Nephron (organoid): ENCODE measurements around the gene LPCAT4.

Experiments
- H3K27ac Mint-ChIP-seq, 3 experiments: 2 replicates each; pipeline ENCODE4 v1.8.0; 2020; ENCODE audit warnings: mixed read lengths in 3 of 3, mild to moderate bottlenecking in 2 of 3, moderate library complexity in 1 of 3
- H3K27me3 Mint-ChIP-seq: 2 replicates; pipeline ENCODE4 v1.8.0; 2021; ENCODE audit warnings: low read depth, mild to moderate bottlenecking, moderate library complexity, mixed read lengths
- H3K36me3 Mint-ChIP-seq: 2 replicates; pipeline ENCODE4 v1.8.0; 2020; ENCODE audit warnings: low read depth, mixed read lengths
- H3K4me1 Mint-ChIP-seq: 2 replicates; pipeline ENCODE4 v1.8.0; 2020; ENCODE audit warnings: mixed read lengths
- H3K4me3 Mint-ChIP-seq, 3 experiments: 2 replicates each; pipeline ENCODE4 v1.8.0; 2020; ENCODE audit warnings: mild to moderate bottlenecking in 3 of 3, mixed read lengths in 3 of 3, moderate library complexity in 2 of 3
- H3K9me3 Mint-ChIP-seq: 2 replicates; pipeline ENCODE4 v1.8.0; 2020; ENCODE audit warnings: mixed read lengths
- CTCF ChIP-seq, 3 experiments: fragments of 200-600 bp; sonication (generic); IDR thresholded peaks; one replicate each; pipeline ENCODE4 v1.5.0; 2021; ENCODE audit warnings: antibody characterized with exemption in 3 of 3; ENCODE audit not compliant: unreplicated experiment in 3 of 3

The LPCAT4 gene

GRCh38 chr15:34338347-34338746 is 28.6 kb downstream of the LPCAT4 start:
- Mint-ChIP-seq H3K27me3 (peaks cover 4% of the 10 kb centered on the region), H3K9me3 (no peaks in the 10 kb centered on the region), H3K27ac (peak overlapping the region in 2 of 3 experiments; percentile 67 to 77), H3K36me3 (peaks cover 16% of the 10 kb centered on the region), H3K4me3 (peak overlapping the region; percentile 86 to 89 (median 87)), H3K4me1 (peaks cover 34% of the 10 kb centered on the region)
- no peak for TF ChIP-seq CTCF (IDR thresholded peaks at IDR 0.05; ENCODE audit: unreplicated experiment in 3 of 3)

GRCh38 chr15:34337557-34338306 is 29.3 kb downstream of the LPCAT4 start, which contains the start of gene SLC12A6:
Gene SLC12A6, minus strand, starts transcription at chr15:34337781. Its CDS starts 1,101 bp downstream, at chr15:34336680.
- no peak for TF ChIP-seq CTCF (IDR thresholded peaks at IDR 0.05; ENCODE audit: unreplicated experiment in 3 of 3)
- H3K36me3 Mint-ChIP-seq, result peaks cover 16% of the 10 kb centered on the region
- peaks cover 34% of the 10 kb centered on the region for H3K4me1 Mint-ChIP-seq
- H3K27me3 Mint-ChIP-seq, result peaks cover 4% of the 10 kb centered on the region
- peak within 1 kb of the TSS; percentile 89 to 97 (median 96) for H3K4me3 Mint-ChIP-seq
- H3K9me3 Mint-ChIP-seq, result no peaks in the 10 kb centered on the region
- H3K27ac Mint-ChIP-seq, result peak within 1 kb of the TSS; percentile 29 to 77 (median 67)

GRCh38 chr15:34336991-34337556 is 29.9 kb downstream of the LPCAT4 start:
- TF ChIP-seq CTCF (IDR thresholded peaks at IDR 0.05; ENCODE audit: unreplicated experiment in 3 of 3), result no peak
- peaks cover 34% of the 10 kb centered on the region for H3K4me1 Mint-ChIP-seq
- H3K36me3 Mint-ChIP-seq, result peaks cover 16% of the 10 kb centered on the region

GRCh38 chr15:34336231-34336990 is 30.6 kb downstream of the LPCAT4 start:
- H3K4me1 Mint-ChIP-seq, result peaks cover 28% of the 10 kb centered on the region
- H3K27ac Mint-ChIP-seq, result peak overlapping the region; percentile 29 to 59 (median 40)
- H3K36me3 Mint-ChIP-seq, result peaks cover 10% of the 10 kb centered on the region

More at GRCh38 chr15:34336991-34337556, 29.9 kb downstream of the LPCAT4 start:
- Mint-ChIP-seq H3K27ac (peak overlapping the region; percentile 29 to 59 (median 40)), H3K27me3 (peaks cover 4% of the 10 kb centered on the region), H3K9me3 (no peaks in the 10 kb centered on the region), H3K4me3 (peak overlapping the region; percentile 89 to 97 (median 96))

More at GRCh38 chr15:34336231-34336990, 30.6 kb downstream of the LPCAT4 start:
- H3K4me3 Mint-ChIP-seq, result peak overlapping the region; percentile 89 to 97 (median 96)
- H3K27me3 Mint-ChIP-seq, result peaks cover 4% of the 10 kb centered on the region
- H3K9me3 Mint-ChIP-seq, result no peaks in the 10 kb centered on the region
- no peak for TF ChIP-seq CTCF (IDR thresholded peaks at IDR 0.05; ENCODE audit: unreplicated experiment in 3 of 3)
